Stomach (tissue), 4 donors: ENCODE results near the gene CFAP70.

Experiments used
- CTCF ChIP-seq, 7 experiments: fragments of 450-650 bp in 4 of 7; fragments of 200-600 bp in 3 of 7; sonication (generic) in 3 of 7; IDR thresholded peaks; one replicate each; pipeline ENCODE4 v1.5.1; 2016 to 2019; ENCODE audit warnings: antibody characterized with exemption in 7 of 7, control low read depth in 2 of 7, mild to moderate bottlenecking in 1 of 7
- EP300 ChIP-seq: sonication (generic); formaldehyde crosslinking; IDR thresholded peaks from one replicate; pipeline ENCODE4 v1.6.1; 2017; ENCODE audit warnings: antibody characterized with exemption
- POLR2A ChIP-seq, 4 donors: fragments of 450-650 bp; IDR thresholded peaks; one replicate each; pipeline ENCODE4 v1.6.1; 2016; ENCODE audit warnings: antibody characterized with exemption in 4 of 4, control low read depth in 2 of 4, mild to moderate bottlenecking in 1 of 4, moderate library complexity in 1 of 4
- POLR2AphosphoS5 ChIP-seq, 3 donors: sonication (generic); formaldehyde crosslinking; IDR thresholded peaks; one replicate each; pipeline ENCODE4 v1.6.1; 2016; ENCODE audit warnings: antibody characterized with exemption in 3 of 3

DNA sequence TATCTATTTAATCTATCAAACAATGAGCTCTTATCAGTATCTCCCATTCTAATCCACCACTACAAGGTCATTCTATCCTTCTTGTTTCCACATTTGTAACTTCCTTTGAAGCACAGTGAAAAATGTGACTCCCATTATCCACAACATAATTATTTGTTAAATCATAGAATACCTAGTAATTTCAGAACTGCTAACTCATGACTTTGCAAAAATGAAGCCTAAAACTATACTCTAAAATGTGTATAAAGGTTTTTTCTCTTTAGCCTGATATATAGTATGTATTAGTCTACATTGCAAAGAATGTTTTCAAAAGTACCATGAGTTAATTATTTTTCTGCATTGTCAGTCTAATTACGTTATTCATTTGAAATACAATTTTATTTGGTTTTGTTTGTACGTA lies 94.2 kb downstream of the CFAP70 start:
- TF ChIP-seq POLR2A (IDR thresholded peaks at IDR 0.05) (no peak), CTCF (IDR thresholded peaks at IDR 0.05) (no peak), POLR2AphosphoS5 (IDR thresholded peaks at IDR 0.05) (no peak), EP300 (no peak)
